ENCODE results near the gene CCDC102A. TPM values are rescaled to one million over a fixed set of nuclear protein-coding genes. Genes with fewer than 3 reads are reported as not detected.

CCDC102A gene
- total RNA-seq, 2 donors from 2014 or later: 10.6 to 22.4 TPM

- H3K4me3 ChIP-seq: no peak overlapping the region
- intact Hi-C loops (cut with DNase I): loop anchor here (10.0 kb wide), 1 partner anchor 440 kb away; no protein-coding TSS in a partner anchor
- no peak for ATAC-seq
Observed at GRCh38 chr16:57574646-57575467, 38.5 kb upstream of the CCDC102A start.

GRCh38 chr16:57574086-57574485, 37.7 kb upstream of the CCDC102A start:
- WGBS, 2 donors: 83 to 88% methylated on average over 7 to 10 of the region's 12 CpGs
- Histone ChIP-seq H3K4me3 (no peak overlapping the region), H3K27me3 (no peaks in the 10 kb centered on the region), H3K4me1 (peaks cover 4% of the 10 kb centered on the region), H3K36me3 (replicated peaks in 1 of 2; ENCODE audit: insufficient read depth in 1 of 2, low read depth in 2 of 2) (no peaks in the 10 kb centered on the region), H3K9me3 (no peaks in the 10 kb centered on the region), H3K27ac (no peak overlapping the region)
- no peak for DNase-seq
- TF ChIP-seq POLR2A (IDR thresholded peaks at IDR 0.05): no peak
- TF ChIP-seq, protein P1, sequence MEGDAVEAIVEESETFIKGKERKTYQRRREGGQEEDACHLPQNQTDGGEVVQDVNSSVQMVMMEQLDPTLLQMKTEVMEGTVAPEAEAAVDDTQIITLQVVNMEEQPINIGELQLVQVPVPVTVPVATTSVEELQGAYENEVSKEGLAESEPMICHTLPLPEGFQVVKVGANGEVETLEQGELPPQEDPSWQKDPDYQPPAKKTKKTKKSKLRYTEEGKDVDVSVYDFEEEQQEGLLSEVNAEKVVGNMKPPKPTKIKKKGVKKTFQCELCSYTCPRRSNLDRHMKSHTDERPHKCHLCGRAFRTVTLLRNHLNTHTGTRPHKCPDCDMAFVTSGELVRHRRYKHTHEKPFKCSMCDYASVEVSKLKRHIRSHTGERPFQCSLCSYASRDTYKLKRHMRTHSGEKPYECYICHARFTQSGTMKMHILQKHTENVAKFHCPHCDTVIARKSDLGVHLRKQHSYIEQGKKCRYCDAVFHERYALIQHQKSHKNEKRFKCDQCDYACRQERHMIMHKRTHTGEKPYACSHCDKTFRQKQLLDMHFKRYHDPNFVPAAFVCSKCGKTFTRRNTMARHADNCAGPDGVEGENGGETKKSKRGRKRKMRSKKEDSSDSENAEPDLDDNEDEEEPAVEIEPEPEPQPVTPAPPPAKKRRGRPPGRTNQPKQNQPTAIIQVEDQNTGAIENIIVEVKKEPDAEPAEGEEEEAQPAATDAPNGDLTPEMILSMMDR (IDR thresholded peaks at IDR 0.05): no peak
- intact Hi-C loops (cut with DNase I): loop anchor here (10.0 kb wide), 1 partner anchor 441 kb away; no protein-coding TSS in a partner anchor
- ATAC-seq: no peak

More at GRCh38 chr16:57574646-57575467, 38.5 kb upstream of the CCDC102A start:
- TF ChIP-seq POLR2A (IDR thresholded peaks at IDR 0.05): no peak
- TF ChIP-seq, protein P1 (IDR thresholded peaks at IDR 0.05): no peak
- peaks cover 4% of the 10 kb centered on the region for H3K4me1 ChIP-seq
- DNase-seq: no peak
- H3K9me3 ChIP-seq: no peaks in the 10 kb centered on the region
- WGBS, 2 donors: 80 to 92% methylated on average over 13 to 23 of the region's 24 CpGs
- H3K36me3 ChIP-seq (replicated peaks in 1 of 2; ENCODE audit: insufficient read depth in 1 of 2, low read depth in 2 of 2): no peaks in the 10 kb centered on the region
- no peaks in the 10 kb centered on the region for H3K27me3 ChIP-seq
- H3K27ac ChIP-seq: no peak overlapping the region

GRCh38 chr16:57572978-57573728, 36.8 kb upstream of the CCDC102A start:
- intact Hi-C loops (cut with DNase I): loop anchor here (10.0 kb wide), 1 partner anchor 442 kb away; no protein-coding TSS in a partner anchor
- TF ChIP-seq, protein P1 (IDR thresholded peaks at IDR 0.05): no peak
- TF ChIP-seq POLR2A (IDR thresholded peaks at IDR 0.05): no peak

GRCh38 chr16:57571098-57571497, 34.7 kb upstream of the CCDC102A start:
- DNase-seq (no peak), ATAC-seq (no peak)
- Histone ChIP-seq H3K9me3 (no peaks in the 10 kb centered on the region), H3K27ac (no peak overlapping the region), H3K4me1 (no peaks in the 10 kb centered on the region), H3K4me3 (no peak overlapping the region), H3K36me3 (replicated peaks in 1 of 2; ENCODE audit: insufficient read depth in 1 of 2, low read depth in 2 of 2) (no peaks in the 10 kb centered on the region), H3K27me3 (no peaks in the 10 kb centered on the region)
- WGBS, 2 donors: 84 to 98% methylated on average over 6 to 9 of the region's 9 CpGs
- no peak for TF ChIP-seq POLR2A (IDR thresholded peaks at IDR 0.05)
- TF ChIP-seq, protein P1 (IDR thresholded peaks at IDR 0.05): no peak
- intact Hi-C loops (cut with DNase I): loop anchor here (10.0 kb wide), 1 partner anchor 444 kb away; no protein-coding TSS in a partner anchor

More at GRCh38 chr16:57572978-57573728, 36.8 kb upstream of the CCDC102A start:
- Histone ChIP-seq H3K4me3 (no peak overlapping the region), H3K36me3 (replicated peaks in 1 of 2; ENCODE audit: insufficient read depth in 1 of 2, low read depth in 2 of 2) (no peaks in the 10 kb centered on the region), H3K4me1 (peaks cover 4% of the 10 kb centered on the region), H3K9me3 (no peaks in the 10 kb centered on the region), H3K27ac (no peak overlapping the region), H3K27me3 (no peaks in the 10 kb centered on the region)
- WGBS, 2 donors: 82 to 88% methylated on average over 9 to 10 of the region's 10 CpGs
- ATAC-seq: no peak
- DNase-seq: no peak

Measured in body of pancreas (tissue), 4 donors.